LNCAP (cell line): ENCODE measurements around the gene PRKG1.

ENCODE experiments used
- TF ChIP-seq, protein P1 (sequence below): fragments of 450-650 bp; IDR thresholded peaks from 2 replicates; pipeline ENCODE4 v1.5.1; 2017; ENCODE audit warnings: mild to moderate bottlenecking

Gene PRKG1

DNA sequence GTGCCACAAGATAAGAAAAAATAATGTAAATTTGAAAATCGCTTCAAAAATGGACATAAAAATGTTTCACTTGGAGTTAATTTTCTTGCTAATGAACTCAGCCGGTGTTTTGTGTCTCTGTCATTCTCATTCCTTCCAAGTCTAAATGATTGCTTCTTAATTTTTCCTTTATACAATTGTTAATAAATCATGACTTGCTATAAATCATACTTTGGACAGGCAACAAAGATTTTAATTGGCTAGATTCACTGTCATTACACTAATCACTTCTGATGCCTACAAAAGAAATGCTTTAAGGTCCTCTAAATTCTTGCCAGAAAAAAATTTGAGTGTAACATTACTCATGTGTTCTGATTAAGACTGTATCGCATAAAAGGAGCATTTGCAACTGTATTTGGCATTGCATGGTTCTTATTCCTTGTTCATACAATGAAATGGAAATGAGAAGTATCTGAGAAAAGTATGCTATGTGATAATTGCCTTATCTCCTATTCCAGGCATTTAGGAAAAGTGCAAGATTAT, 1000.3 kb downstream of the PRKG1 start:
- TF ChIP-seq, protein P1, sequence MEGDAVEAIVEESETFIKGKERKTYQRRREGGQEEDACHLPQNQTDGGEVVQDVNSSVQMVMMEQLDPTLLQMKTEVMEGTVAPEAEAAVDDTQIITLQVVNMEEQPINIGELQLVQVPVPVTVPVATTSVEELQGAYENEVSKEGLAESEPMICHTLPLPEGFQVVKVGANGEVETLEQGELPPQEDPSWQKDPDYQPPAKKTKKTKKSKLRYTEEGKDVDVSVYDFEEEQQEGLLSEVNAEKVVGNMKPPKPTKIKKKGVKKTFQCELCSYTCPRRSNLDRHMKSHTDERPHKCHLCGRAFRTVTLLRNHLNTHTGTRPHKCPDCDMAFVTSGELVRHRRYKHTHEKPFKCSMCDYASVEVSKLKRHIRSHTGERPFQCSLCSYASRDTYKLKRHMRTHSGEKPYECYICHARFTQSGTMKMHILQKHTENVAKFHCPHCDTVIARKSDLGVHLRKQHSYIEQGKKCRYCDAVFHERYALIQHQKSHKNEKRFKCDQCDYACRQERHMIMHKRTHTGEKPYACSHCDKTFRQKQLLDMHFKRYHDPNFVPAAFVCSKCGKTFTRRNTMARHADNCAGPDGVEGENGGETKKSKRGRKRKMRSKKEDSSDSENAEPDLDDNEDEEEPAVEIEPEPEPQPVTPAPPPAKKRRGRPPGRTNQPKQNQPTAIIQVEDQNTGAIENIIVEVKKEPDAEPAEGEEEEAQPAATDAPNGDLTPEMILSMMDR, result no peak

DNA sequence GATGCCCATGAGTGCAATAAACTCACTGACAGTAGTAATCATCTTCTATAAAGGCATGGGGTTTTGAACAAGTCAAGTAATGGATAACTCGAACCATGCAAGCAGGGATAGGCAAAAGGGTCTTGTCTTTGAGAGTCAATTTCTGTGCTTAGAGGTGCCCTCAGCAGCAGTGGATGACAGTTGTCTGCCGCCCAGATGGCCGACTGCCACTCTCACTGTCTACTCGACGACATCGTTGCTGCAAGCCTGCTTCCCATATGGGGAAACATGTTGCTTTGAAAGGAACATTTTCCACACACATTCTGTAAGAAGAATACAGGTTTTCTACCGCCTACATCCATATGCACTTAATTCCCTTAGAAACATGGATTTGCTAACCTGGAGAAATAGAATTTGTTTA, 1003.5 kb downstream of the PRKG1 start:
- TF ChIP-seq, protein P1, result no peak

DNA sequence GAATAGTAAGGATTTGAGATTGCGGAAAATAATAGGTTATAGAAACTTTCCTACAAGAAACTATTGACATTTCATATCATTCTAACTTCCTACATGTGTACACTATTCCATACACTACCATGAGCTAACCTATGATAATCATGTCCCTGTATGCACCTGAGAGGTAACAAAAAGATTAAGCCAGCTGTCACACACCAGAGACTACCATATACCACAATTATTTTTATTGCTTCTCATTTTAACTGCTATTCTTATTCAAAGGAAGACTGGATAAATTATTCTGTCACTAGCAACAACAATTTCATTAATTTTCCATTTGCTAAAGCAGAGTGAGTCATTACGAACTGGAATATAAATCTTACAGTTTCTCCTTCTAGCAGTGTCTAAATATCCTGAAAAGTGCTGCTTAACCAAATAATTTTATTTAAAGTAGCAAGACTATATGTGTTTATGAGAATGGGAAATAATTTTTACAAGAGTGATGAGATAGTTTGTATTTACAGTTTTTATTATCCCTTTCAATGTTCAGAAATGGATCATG, 1004.2 kb downstream of the PRKG1 start:
- TF ChIP-seq, protein P1, result no peak

GRCh38 chr10:52082307-52082706, 1008.0 kb downstream of the PRKG1 start:
- TF ChIP-seq, protein P1, result no peak

DNA sequence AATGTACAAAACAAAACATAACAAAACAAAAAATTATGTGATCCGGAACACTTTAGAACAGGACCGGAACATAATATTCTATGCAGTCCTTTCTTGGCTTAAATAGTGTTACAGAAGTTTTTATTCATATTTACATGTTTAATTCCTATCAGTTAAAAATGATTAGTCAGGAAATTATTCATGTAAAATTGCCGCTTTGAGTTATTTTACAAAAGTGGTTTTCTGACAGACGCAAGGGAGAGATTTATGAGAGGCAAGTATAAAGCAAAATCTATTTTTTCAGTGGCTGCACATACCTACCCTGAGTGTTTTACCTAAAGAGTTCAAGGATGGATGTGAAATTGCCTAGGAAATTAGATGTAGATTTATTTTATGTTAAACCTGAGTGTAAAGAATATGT, 1009.1 kb downstream of the PRKG1 start:
- TF ChIP-seq, protein P1, result no peak

GRCh38 chr10:52092390-52092789, 1018.1 kb downstream of the PRKG1 start:
- TF ChIP-seq, protein P1, result no peak

GRCh38 chr10:52098130-52098529, 1023.8 kb downstream of the PRKG1 start:
- TF ChIP-seq, protein P1, result no peak

- TF ChIP-seq, protein P1, result no peak
Observed at GRCh38 chr10:52099026-52099600, 1024.8 kb downstream of the PRKG1 start.
